K562 (cell line): ENCODE data around the gene LRRC26. TPM values are rescaled to one million over a fixed set of nuclear protein-coding genes. Genes with fewer than 3 reads are reported as not detected.

Experiments used
- BRF1 ChIP-seq: IDR thresholded peaks from 3 replicates; pipeline ENCODE4 v1.6.1; 2011; ENCODE audit warnings: borderline replicate concordance, mild to moderate bottlenecking; ENCODE audit not compliant: insufficient read length; ENCODE audit errors: extremely low read depth
- ETS2 ChIP-seq: IDR thresholded peaks from 2 replicates; pipeline ENCODE4 v1.6.1; 2016; ENCODE audit warnings: borderline replicate concordance, missing genetic modification characterization, mild to moderate bottlenecking, moderate library complexity, missing compliant biosample characterization; ENCODE audit not compliant: poor library complexity, severe bottlenecking
- HNRNPL ChIP-seq: fragments of 200-400 bp; formaldehyde crosslinking; IDR thresholded peaks from 2 replicates; pipeline ENCODE4 v1.6.1; 2017; ENCODE audit warnings: low read depth, mild to moderate bottlenecking, low read length
- POLR2B ChIP-seq: fragments of 450-650 bp; IDR thresholded peaks from 2 replicates; pipeline ENCODE4 v1.6.1; 2018; ENCODE audit warnings: low read depth; ENCODE audit not compliant: partially characterized antibody
- PTTG1 ChIP-seq: fragments of 450-650 bp; IDR thresholded peaks from 2 replicates; pipeline ENCODE4 v1.6.1; 2016; ENCODE audit warnings: low read depth, mild to moderate bottlenecking, missing genetic modification characterization, missing compliant biosample characterization
- SIX5 ChIP-seq, 2 experiments: IDR thresholded peaks; 2 replicates each; pipeline ENCODE4 v1.6.1; 2011; ENCODE audit warnings: low read length in 2 of 2, borderline replicate concordance in 1 of 2, low read depth in 1 of 2, mild to moderate bottlenecking in 1 of 2, moderate library complexity in 1 of 2; ENCODE audit not compliant: insufficient read depth in 1 of 2
- SPI1 ChIP-seq: IDR thresholded peaks from 2 replicates; pipeline ENCODE4 v1.6.1; 2011; ENCODE audit warnings: low read depth, low read length, control low read depth, borderline replicate concordance
- TEAD1 ChIP-seq, 2 experiments: fragments of 450-650 bp in 1 of 2; sonication (generic) in 1 of 2; formaldehyde crosslinking; IDR thresholded peaks; 2 replicates each; pipeline versions ENCODE4 v1.4.0 to v1.8.0; 2020 to 2022; ENCODE audit warnings: mild to moderate bottlenecking in 2 of 2, missing genetic modification reagents in 1 of 2
- ZFP1 ChIP-seq: fragments of 450-650 bp; formaldehyde crosslinking; IDR thresholded peaks from 2 replicates; pipeline ENCODE4 v1.4.0; 2020; ENCODE audit warnings: mild to moderate bottlenecking, mixed read lengths
- ZNF174 ChIP-seq: fragments of 250-450 bp; sonication (Bioruptor Pico); IDR thresholded peaks from 2 replicates; pipeline ENCODE4 v1.4.0; 2020; ENCODE audit warnings: mild to moderate bottlenecking
- ZNF76 ChIP-seq: fragments of 250-450 bp; sonication (Bioruptor Pico); IDR thresholded peaks from 2 replicates; pipeline ENCODE4 v1.4.0; 2020; ENCODE audit warnings: mild to moderate bottlenecking, moderate library complexity, borderline replicate concordance
- polyA plus RNA-seq, 8 experiments: library from polyadenylated mRNA; depleted of rRNA in 4 of 8; stranded (reverse) in 5 of 8; unstranded in 3 of 8; fragments of >200 nt; fragmentation: Nextera tagmentation in 2 of 8; fragmentation: Illumina TruSeq in 1 of 8; extraction: Ambion mirVana in 2 of 8; extraction: Trizol in 1 of 8; gene quantifications; 2 replicates each; pipeline versions ENCODE4 v1.2.1 to v1.2.3, GENCODE V29; 2011 to 2014; ENCODE audit warnings: inconsistent platforms in 1 of 8, missing spikeins in 1 of 8
- total RNA-seq, 7 experiments: library from RNA; depleted of rRNA in 6 of 7; stranded (reverse); fragments of >200 nt in 6 of 7; fragmentation: Illumina TruSeq in 2 of 7; extraction: Trizol in 2 of 7; gene quantifications; 2 replicates each; pipeline versions ENCODE4 v1.2.1 to v1.2.3, GENCODE V29; 2011 to 2021; ENCODE audit warnings: low replicate concordance in 1 of 7
- TF ChIP-seq, protein P1 (sequence below): fragments of 450-650 bp; IDR thresholded peaks from 2 replicates; pipeline ENCODE4 v1.6.1; 2017; ENCODE audit warnings: antibody characterized with exemption
- TF ChIP-seq, protein P2 (sequence below), 2 experiments: fragments of 250-450 bp in 1 of 2; fragments of 450-650 bp in 1 of 2; sonication (Bioruptor Pico) in 1 of 2; IDR thresholded peaks; 2 replicates each; pipeline versions ENCODE4 v1.6.1 to v1.8.0; 2016 to 2021; ENCODE audit warnings: mild to moderate bottlenecking in 2 of 2, moderate library complexity in 2 of 2, missing compliant biosample characterization in 1 of 2, missing genetic modification characterization in 1 of 2
- TF ChIP-seq, protein P3 (sequence below): fragments of 250-450 bp; sonication (Bioruptor Pico); IDR thresholded peaks from 2 replicates; pipeline ENCODE4 v1.8.0; 2022; ENCODE audit warnings: moderate library complexity, mild to moderate bottlenecking, inconsistent platforms
- TF ChIP-seq, protein P4 (sequence below): fragments of 450-650 bp; IDR thresholded peaks from 2 replicates; pipeline ENCODE4 v1.6.1; 2016; ENCODE audit warnings: missing biosample characterization, missing genetic modification characterization
- TF ChIP-seq, protein P5 (sequence below): fragments of 250-450 bp; sonication (Bioruptor Pico); IDR thresholded peaks from 2 replicates; pipeline ENCODE4 v1.5.0; 2021

LRRC26 gene
- total and polyA plus RNA-seq, 9 of the 15 experiments (the other 6 are each of a cell fraction or from before 2014, with no cell fraction given): not detected

DNA sequence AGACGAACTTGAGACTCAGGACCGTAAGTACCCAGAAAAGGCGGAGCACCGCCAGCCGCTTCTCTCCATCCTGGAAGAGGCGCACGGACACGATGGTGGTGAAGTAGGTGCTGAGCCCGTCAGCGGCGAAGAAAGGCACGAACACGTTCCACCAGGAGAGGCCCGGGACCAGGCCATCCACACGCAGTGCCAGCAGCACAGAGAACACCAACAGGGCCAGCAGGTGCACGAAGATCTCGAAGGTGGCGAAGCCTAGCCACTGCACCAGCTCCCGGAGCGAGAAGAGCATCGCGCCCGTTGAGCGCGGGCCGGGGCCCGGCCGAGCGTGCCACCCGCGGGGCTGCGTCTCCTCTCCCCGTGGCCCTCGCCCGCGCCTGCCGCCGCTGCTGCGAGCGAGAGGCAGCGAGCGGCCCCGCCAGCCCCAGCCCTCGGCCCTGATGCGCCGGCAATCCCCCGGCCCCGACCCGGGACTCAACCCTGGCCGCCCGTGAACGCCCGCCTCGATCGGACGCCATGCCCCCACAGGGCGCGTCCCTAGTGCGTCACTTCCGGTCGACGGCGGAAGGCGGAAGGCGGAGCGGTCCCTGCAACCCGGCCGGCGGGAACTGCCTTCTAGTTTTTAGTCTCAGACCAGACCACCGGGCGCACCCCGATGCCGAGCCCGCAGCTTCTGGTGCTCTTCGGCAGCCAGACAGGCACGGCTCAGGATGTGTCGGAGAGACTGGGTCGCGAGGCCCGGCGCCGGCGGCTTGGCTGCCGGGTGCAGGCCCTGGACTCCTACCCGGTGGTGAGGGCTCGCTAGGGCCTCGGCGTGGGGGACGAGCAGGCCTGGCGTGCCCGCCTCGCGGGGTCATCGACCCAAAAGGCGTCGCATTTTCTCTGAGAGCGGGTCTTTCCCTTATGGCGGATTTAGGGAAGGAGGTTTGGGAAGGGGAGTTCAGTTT is 35.5 kb upstream of the LRRC26 start, which contains the start of the genes NDOR1 and TMEM203 (continued):
- TF ChIP-seq BRF1 (no peak), ZNF76 (CRISPR knock-in tag) (0 out of 2 replicates have a peak, but pooled peaks have one; percentile 62), PTTG1 (tag) (no peak), SIX5 (IDR thresholded peaks at IDR 0.05; ENCODE audit: borderline replicate concordance in 1 of 2, insufficient read depth in 1 of 2, low read depth in 1 of 2, low read length in 2 of 2) (peak; percentile 31 to 40; a peak in 2 of 4 replicates), SPI1 (no peak), TEAD1 (CRISPR knock-in tag; IDR thresholded peaks at IDR 0.05) (no peak), ZNF174 (CRISPR knock-in tag) (no peak), ETS2 (no peak), ZFP1 (no peak), HNRNPL (no peak; the same call in 1 of the 2 replicates), POLR2B (peak; percentile 57)
- TF ChIP-seq, protein P1, sequence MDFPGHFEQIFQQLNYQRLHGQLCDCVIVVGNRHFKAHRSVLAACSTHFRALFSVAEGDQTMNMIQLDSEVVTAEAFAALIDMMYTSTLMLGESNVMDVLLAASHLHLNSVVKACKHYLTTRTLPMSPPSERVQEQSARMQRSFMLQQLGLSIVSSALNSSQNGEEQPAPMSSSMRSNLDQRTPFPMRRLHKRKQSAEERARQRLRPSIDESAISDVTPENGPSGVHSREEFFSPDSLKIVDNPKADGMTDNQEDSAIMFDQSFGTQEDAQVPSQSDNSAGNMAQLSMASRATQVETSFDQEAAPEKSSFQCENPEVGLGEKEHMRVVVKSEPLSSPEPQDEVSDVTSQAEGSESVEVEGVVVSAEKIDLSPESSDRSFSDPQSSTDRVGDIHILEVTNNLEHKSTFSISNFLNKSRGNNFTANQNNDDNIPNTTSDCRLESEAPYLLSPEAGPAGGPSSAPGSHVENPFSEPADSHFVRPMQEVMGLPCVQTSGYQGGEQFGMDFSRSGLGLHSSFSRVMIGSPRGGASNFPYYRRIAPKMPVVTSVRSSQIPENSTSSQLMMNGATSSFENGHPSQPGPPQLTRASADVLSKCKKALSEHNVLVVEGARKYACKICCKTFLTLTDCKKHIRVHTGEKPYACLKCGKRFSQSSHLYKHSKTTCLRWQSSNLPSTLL: no peak
- TF ChIP-seq, protein P2, sequence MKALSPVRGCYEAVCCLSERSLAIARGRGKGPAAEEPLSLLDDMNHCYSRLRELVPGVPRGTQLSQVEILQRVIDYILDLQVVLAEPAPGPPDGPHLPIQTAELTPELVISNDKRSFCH (CRISPR knock-in tag; IDR thresholded peaks at IDR 0.05): no peak
- TF ChIP-seq, protein P2 (tag; IDR thresholded peaks at IDR 0.05): 0 out of 2 replicates have a peak, but pooled peaks have one; percentile 19
- TF ChIP-seq, protein P3, sequence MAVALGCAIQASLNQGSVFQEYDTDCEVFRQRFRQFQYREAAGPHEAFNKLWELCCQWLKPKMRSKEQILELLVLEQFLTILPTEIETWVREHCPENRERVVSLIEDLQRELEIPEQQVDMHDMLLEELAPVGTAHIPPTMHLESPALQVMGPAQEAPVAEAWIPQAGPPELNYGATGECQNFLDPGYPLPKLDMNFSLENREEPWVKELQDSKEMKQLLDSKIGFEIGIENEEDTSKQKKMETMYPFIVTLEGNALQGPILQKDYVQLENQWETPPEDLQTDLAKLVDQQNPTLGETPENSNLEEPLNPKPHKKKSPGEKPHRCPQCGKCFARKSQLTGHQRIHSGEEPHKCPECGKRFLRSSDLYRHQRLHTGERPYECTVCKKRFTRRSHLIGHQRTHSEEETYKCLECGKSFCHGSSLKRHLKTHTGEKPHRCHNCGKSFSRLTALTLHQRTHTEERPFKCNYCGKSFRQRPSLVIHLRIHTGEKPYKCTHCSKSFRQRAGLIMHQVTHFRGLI (CRISPR knock-in tag): no peak
- TF ChIP-seq, protein P4, sequence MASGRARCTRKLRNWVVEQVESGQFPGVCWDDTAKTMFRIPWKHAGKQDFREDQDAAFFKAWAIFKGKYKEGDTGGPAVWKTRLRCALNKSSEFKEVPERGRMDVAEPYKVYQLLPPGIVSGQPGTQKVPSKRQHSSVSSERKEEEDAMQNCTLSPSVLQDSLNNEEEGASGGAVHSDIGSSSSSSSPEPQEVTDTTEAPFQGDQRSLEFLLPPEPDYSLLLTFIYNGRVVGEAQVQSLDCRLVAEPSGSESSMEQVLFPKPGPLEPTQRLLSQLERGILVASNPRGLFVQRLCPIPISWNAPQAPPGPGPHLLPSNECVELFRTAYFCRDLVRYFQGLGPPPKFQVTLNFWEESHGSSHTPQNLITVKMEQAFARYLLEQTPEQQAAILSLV: no peak
- TF ChIP-seq, protein P5, sequence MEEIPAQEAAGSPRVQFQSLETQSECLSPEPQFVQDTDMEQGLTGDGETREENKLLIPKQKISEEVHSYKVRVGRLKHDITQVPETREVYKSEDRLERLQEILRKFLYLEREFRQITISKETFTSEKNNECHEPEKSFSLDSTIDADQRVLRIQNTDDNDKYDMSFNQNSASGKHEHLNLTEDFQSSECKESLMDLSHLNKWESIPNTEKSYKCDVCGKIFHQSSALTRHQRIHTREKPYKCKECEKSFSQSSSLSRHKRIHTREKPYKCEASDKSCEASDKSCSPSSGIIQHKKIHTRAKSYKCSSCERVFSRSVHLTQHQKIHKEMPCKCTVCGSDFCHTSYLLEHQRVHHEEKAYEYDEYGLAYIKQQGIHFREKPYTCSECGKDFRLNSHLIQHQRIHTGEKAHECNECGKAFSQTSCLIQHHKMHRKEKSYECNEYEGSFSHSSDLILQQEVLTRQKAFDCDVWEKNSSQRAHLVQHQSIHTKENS (CRISPR knock-in tag): no peak
